Measurements from ENCODE around the gene PEA15.

The PEA15 gene

DNA sequence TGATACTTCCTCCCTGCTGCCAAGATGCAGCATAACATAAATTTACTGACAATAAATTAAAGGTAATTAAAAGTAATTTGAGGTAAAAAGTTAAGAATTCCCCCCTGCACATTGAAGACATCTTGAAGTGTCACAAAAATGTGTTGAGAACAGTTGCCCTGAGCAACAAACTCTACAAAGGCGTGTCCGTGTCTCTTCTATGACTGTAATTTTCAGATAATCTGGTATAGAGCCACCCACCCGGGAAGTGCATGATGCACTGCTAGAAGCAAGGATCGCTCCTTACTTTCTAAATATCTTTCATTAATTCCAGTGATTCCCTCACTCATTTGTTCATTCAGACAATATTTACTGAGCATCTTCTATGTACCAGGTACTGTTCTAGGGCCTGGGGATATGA lies 25.8 kb upstream of the PEA15 start:
- DNase-seq (ENCODE audit: low read depth in 2 of 2) = no peak

DNA sequence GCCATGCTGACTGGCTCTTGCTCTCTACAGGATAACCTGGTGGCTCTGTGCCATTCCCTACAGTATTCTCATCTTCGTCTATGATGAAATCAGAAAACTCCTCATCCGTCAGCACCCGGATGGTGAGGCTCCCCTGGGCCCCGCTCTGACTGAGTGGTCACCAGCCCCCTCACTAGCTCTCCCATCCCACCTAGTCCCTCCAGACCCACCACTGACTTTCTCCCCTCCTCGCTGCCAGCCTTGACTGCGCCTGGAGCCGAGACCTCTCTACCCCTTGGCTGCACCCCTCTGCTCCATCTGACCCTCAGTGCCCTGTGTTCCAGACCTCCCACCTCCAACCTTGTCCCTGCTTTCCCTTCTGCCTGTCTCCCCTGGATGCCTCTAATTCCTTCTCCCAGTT lies 18.9 kb upstream of the PEA15 start:
- DNase-seq (ENCODE audit: low read depth in 2 of 2) = no peak

DNA sequence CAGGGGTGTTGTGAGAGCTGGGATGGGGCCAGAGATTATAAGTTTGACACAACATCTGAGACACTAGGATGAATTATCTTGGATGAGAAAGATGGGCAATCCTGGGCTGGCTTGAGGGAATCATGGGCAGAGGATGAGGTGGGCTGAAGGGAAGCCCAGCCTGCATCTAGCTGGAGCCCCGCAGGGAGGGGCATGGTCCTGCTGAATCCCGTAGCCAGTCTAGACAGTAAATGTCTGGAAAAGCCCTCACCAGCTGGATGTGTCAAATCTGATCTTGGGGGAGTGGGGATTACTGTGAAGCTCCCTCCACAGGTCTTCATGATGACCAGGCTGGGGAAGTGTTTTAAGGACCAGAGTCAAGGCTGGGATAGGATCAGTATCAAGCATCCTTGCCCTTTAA lies 18.5 kb upstream of the PEA15 start:
- DNase-seq (ENCODE audit: low read depth in 2 of 2) = no peak

DNA sequence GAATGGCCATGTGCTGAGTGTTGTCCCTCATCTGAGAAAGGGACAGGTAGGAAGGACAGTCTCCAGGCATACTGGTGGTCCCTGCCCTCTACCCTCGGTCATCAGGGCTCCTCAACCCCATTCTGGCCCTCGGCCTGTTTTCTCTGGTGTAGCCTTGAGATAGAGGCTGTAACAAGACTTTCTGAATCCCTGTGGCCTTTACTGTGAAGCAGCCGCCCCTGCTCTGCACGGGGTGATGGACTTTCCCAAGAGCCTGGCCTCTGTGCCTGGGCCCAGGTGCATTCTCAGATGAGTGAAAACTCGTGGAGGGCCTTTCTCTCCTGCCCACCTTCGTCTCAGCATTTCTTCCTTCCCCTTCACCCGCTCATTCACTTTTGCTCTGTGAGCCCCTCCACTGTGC lies 17.8 kb upstream of the PEA15 start:
- DNase-seq (ENCODE audit: low read depth in 2 of 2) = no peak

DNA sequence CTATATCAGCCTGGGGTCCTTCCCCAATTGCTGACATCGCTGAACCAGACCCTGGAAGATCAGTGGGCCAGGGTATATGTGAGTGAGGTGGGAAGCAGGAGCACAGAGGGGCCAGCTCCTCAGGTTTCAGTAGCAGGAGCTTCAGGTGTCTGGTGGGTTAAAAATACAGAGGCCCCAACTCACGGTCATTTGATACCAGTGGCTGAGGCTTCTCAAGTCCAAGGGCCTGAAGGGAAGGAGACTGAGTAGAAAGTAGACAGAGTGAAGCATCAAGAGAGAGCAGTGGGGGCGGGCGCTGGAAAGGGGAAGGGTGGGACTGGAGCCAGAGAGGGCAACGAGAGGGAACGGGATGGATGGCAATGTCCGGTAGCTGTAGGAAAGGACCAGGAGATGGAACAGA lies 16.8 kb upstream of the PEA15 start:
- no peak for DNase-seq (ENCODE audit: low read depth in 2 of 2)

DNA sequence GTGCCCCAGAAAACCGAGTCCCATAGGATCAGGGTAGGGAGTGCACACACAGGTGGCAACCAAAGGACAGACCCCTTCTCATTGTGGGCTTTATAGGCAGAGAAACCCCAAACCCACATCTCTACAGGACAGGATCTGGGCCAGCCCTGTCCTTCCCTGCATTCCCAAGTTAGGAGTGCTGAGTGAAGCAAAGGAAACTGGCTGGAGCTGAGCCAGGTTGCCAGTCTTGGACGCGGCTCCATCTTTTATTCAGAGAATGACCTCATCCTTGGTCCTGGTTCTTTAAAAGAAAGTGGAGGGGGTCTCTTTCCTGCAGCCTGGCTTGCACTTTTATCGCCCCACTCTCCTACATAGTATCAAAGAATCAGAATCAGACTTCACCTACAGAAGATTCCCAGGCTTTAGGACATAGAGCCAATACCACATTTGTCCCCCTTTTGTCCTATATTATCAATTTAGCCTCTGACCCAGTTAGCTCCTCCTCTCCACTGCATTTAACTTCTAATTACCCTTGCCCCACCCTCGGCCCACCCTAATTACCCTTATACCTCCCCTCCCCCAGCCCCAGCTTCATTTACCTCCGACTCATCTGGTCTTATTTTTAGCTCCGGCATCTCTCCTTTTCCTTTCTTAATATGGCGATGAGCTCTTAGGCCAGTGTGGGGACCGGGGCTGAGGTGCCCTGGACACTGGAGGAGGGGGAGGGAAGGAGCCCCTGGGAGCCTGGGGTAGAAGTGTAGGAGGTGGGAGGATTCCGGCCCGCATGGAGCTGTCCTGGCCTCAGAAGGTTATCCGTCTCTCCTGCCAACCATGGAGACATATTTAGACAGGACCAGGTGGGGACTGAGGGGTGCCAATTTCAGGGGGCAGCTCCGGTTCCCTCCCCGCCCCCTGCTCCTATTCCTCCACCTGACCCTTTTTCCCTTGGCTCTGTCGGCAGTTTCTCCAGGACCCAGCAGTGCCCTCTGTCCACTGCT lies 15.2 kb upstream of the PEA15 start, which contains the start of gene CASQ1:
TSS of gene CASQ1 (plus strand) at position 927 of the 977 bp plus-strand sequence. CDS start 177 bp downstream, outside the sequence.
- no peak for DNase-seq (ENCODE audit: low read depth in 2 of 2)

DNA sequence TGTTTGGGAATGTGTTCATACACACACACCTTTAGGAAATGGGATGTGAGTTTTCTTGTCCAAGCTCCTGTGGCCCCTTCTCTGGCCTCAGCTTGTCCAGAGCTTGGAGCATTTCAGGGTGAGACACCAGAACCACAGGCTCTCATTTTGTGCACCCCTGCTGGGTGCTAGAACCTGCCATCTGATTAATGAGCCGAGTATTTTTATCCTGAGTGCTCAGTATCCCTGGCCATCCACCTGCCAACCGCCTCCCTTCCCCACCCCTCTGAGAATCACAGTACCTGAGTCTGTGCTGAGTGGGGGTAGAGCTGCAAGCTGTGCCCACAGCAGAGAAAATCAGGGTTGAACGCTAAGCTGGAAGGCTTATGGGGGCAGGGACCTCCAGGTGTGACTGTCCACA lies 13.4 kb upstream of the PEA15 start:
- no peak for DNase-seq (ENCODE audit: low read depth in 2 of 2)

DNA sequence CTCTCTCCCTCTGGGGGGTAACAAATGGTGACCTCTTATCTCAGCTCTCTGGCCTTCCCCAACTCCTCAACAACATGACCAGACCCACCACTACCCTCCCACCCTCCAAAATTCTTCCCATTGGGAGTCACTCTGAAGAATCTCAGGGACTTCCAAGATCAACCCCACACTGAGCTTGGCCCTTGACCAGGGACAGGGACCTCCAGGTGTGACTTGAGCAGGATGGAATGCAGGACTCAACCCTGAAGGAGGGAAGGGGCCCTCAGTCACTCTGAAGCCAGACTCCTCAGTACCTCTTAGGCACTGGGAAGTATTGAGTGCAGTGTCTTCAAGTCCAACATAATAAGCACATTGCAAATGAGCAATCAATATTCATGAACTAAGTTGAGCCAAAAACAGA lies 12.9 kb upstream of the PEA15 start:
- no peak for DNase-seq (ENCODE audit: low read depth in 2 of 2)

DNA sequence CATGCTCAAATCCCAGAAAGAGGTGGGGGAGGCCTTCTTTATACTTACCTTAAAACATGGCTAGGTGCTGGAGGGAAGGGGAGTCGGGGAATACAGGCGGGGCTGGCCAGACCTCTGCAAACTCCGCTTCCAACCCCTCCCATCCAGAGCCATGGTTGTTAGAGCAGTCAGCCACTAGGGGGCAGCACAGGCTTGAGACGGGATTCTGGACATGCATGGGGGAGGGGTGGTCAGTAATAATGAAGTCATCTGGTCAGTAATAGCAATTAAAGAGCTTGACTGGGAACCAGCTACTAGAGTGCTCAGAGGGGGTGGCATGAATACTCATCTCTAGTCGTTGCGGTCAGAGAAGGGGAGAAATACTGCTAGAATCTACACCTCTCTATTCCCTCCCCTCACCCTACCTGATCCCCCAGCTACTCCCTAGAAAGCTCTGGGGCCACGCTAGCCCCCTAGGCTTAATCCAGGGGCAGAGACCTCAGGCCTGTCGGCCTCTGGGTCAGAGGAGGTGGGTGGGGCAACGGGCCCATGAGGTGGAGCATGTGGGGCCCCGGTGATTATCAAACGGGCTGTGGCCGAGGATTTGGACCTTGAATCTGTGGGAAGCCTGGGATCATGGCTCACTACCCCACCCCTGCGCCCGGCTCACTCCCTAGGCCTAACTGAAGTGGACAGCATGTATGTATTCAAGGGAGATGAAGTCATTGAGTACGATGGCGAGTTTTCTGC lies 11.9 kb upstream of the PEA15 start:
- peak; percentile 51 to 79 for DNase-seq (ENCODE audit: low read depth in 2 of 2)

DNA sequence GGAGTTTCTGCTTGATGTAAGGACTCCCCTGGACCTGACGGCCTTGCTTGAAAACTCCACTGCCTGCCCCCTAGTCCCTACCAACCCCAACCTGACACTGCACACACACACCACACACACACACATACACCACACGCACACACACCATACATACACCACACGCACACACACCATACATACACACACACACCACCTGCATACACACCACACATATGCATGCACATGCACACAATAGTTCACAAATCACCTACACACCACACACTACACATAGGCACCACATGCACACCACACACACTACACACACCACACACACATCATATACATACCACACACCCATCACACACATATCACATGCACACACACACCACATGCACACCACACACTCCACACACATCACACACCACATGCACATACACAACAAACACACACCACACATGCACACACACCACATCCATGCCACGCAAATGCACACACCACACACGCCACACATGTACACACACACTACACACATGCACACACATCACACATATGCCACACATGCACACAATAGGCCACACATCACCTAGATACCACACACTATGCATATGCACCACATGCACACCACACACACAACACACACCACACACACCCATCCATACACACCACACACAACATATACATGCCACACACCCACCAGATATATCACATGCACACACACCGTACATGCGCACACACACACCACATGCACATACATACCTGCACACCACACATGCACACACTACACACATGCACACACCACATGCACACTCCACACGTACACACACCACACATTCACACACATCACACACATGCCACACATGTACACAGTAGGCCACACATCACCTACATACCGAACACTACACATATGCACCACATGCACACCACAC lies 11.1 kb upstream of the PEA15 start:
- no peak for DNase-seq (ENCODE audit: low read depth in 2 of 2)

DNA sequence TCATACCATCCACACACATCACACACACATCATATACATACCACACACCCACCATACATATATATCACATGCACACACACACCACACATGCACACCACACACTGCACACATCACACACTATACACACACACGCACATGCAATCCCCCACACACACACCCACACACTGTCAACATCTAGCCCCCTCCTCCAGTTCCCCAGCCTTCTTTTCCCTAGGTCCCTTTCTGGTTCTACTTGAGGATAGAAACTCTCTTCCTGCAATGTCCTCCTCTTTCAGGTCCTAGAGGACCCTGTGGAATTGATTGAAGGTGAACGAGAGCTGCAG lies 10.5 kb upstream of the PEA15 start:
- no peak for DNase-seq (ENCODE audit: low read depth in 2 of 2)

DNA sequence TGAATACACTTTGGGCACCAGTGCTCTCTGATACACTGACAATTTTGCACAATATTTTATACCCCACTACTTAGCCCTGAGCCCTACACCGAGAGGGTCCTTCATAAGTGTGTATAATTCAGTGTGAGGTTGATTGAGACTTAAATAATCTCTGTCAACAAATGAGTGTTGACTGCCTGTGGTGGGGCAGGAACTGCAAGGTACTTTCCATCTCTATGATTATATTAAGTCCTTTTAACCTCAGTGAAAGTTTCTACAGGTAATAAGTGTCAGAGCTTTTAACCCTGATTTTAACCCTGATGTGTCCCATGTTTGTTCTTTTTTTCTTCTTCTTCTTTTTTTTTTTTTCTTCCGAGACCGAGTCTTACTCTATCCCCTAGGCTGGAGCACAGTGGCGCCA lies 9.0 kb upstream of the PEA15 start:
- DNase-seq (ENCODE audit: low read depth in 2 of 2) = no peak

DNA sequence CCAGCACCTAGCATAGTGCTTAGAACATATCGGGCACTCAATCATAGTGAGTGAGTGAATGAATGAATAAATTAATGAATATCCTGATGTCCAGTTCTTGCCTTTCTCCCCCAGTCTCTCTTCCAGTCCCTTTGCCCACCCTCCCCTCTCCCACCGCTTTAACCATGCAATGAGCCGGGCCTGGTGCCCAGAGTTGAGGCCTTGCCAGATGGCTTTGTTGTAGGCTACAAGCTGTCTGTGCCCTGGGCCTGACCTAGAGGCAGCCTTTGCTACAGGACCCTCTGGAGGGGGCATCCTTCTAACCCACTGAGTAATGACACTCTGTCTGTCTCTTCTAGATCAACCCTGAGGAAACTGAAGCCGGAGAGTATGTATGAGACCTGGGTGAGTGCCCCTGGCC lies 8.0 kb upstream of the PEA15 start:
- no peak for DNase-seq (ENCODE audit: low read depth in 2 of 2)

DNA sequence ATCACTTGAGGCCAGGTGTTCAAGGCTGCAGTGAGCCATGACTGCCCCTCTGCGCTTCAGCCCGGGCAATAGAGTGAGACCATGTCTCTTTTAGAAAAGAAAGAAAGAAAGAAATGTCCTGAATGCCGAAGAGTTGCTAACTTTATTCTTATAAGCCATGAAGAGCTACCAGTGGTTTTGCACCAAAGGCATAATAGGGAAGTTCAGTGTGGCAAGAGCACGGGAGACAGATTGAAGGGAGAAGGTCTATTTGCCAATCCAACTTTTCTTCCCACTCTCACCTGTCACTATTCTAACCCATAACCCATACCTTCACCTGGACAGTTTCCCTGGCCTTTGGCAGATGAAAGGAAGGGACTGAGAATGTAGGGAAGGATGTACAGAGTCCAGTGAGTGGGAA lies 4.4 kb upstream of the PEA15 start:
- no peak for DNase-seq (ENCODE audit: low read depth in 2 of 2)

DNA sequence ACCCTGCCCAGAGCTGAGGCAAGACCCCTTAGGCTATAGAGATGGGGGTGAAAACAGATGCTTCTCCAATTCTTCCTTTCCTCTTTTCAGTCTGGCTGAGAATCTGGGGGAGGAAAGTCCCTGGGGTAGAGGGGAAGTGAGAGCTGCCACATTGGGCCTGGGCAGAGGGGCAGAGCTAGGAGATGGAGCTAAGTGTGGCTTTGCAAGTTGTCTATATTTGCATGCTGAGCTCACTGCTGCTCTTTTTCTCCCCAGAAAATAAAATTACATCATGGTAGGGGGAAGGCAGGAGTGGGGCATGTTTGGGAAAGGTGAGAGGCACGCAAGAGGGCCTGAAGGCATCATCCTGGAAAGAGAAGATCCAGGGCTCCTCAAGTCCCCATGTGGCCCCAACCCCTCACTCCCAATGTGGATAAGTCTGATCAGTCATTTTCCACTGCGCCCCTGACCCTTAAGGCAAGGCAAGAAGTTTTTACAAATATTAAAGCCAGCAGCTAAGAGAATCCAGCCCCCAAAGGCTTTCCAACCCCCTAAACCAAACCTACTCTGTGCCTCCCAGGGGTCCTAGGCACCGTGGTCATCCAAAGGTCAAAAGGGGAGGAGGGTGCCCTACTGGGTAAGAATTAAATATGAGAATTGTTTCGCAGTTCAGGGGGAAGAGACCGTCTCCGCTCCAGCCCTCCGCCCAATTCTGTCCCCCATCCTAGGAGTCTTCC lies 500 bp upstream of the PEA15 start:
- no peak for DNase-seq (ENCODE audit: low read depth in 2 of 2)

DNA sequence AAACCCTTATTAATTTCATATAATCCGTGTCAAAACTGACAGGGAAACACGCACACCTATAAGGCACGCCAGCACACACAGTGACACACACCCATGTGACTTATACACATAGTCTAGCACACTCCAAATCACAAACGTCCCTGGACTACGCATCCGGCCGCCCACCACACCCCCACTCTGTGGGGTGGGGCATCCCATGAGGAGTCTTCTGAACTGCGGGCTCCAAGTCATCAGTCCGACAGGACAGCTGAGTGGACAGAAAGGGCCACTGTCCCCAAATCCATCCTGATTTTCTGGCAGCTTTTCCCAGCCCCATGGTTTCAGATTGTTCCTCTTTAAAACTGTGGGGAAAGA lies 829 bp downstream of the PEA15 start:
- DNase-seq (ENCODE audit: low read depth in 2 of 2) = peak in 1 of 2 donors; percentile 29

DNA sequence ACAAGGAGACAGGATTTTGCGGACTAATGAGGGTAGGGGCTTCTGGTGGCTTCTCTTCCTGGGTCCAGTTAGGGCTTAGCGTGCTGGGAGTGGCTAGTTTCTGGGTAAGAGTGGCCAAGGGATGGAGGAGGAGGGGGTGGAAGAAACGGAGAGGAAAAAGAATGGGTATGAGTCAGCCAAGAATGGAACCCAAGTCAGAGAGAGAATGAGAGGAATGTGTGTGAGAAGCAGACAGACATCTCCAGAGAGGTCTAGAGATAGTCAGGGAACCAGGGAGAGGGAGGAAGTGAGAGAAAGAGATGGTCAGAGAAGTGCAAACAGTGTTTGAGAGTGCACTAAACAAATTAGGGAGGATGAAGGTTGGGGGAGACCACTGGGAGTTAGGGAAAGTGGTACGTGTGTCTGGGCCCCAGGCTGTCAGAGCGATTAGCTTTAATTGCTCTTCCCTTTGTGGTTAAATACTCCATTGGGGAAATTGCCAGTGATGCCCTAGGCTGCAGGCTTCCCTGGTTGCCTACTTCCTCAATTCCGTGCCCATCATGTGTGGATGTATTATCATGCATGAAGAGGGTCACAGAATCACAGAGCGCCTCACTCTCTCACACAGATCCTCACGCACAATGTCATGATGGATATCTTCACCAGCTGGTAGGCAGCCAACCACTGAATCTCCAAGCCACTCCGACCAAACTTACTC lies 1.4 kb downstream of the PEA15 start:
- DNase-seq (ENCODE audit: low read depth in 2 of 2) = no peak

DNA sequence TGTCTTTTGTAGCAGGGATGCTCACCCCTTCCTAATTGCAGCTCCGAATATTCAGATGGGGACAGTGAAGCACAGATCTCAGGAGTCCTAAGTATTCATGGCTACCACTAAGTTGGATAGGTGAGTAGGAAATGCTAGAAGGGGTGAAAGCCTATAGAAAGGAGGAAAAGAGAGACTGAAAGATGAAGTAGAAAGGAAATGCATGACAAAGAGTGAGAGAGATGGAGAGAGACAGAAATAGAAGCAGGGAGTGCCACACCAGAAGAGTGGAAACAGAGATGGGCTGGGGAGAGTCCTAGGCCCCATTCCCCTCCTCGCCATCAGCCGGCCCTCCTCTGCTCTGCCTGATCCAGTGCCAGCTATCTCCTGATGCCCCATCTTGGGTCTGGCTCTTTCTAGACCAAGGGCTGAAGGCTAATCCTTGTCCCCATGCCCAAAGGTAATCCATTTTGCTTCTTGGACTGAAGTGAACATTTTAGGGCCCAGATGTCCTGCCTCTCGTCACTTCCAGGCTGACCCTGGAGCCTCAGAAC lies 2.0 kb downstream of the PEA15 start:
- no peak for DNase-seq (ENCODE audit: low read depth in 2 of 2)

DNA sequence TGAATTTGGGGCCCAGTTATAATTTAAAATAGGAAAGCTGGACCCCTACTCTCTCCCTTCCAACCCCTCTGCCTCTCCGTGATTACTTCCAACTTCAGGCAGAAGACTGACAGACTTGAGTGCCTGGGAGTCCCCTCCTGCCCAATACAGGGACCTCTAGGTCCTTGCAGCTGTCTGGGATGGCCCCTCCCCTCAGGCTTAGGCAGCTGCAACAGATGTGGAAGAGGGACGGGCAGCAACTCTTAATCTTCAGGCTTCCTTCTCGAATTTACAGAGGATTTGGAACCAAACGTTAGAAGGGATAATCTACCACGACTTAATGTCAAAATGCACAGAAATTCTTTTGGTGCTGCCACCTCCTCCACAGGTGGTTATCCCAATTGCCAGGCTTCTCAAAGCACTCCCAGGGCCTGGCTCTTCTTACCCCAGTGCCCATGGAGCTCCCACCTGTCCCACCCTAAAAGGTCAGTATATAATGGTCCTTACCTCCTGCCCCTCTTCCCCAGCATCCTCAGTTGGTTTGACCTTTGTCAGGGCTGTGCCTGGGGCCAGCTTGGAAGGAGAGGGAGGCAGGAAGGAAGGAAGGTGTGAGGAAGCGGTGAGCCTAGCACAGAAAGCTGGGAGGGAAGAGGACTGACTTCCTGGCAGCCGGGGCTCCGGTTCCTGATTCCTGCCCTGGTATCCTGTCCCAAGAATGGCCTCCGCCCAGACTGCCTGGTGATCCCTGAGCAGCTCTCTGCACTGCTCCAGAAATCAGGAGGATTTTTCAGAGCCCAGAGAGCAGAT lies 2.8 kb downstream of the PEA15 start:
- no peak for DNase-seq (ENCODE audit: low read depth in 2 of 2)
